H1 (cell line): ENCODE data around the gene PLK5.

ENCODE experiments used
- CHD2 ChIP-seq: IDR thresholded peaks from 2 replicates; pipeline ENCODE4 v1.6.1; 2012; ENCODE audit warnings: low read length, improper control_type of control experiment
- EZH2 ChIP-seq: fragments of 200-600 bp; sonication (generic); IDR thresholded peaks from 2 replicates; pipeline ENCODE4 v1.7.1; 2012; ENCODE audit warnings: low read depth, mild to moderate bottlenecking, moderate library complexity, low read length, inconsistent platforms; ENCODE audit not compliant: severe bottlenecking
- POLR2A ChIP-seq, 2 experiments: IDR thresholded peaks; 1 replicate in 1 of 2; 2 replicates in 1 of 2; pipeline ENCODE4 v1.6.1; 2011; ENCODE audit warnings: low read depth in 2 of 2, low read length in 2 of 2, mild to moderate bottlenecking in 2 of 2; ENCODE audit errors: control extremely low read depth in 1 of 2
- POLR2AphosphoS5 ChIP-seq: IDR thresholded peaks from 2 replicates; pipeline ENCODE4 v1.6.1; 2011; ENCODE audit warnings: low read depth, low read length
- POU5F1 ChIP-seq: IDR thresholded peaks from 2 replicates; pipeline ENCODE4 v1.6.1; 2011; ENCODE audit warnings: low read depth, mild to moderate bottlenecking, low read length, moderate library complexity
- TF ChIP-seq, protein P1 (sequence below), 3 experiments: IDR thresholded peaks; 1 replicate in 2 of 3; 2 replicates in 1 of 3; pipeline versions ENCODE4 v1.5.1 to v1.6.1; 2011; ENCODE audit warnings: low read length in 3 of 3, mild to moderate bottlenecking in 3 of 3, inconsistent platforms in 2 of 3, low read depth in 1 of 3, moderate library complexity in 1 of 3; ENCODE audit not compliant: insufficient read depth in 1 of 3; ENCODE audit errors: control extremely low read depth in 1 of 3

DNA sequence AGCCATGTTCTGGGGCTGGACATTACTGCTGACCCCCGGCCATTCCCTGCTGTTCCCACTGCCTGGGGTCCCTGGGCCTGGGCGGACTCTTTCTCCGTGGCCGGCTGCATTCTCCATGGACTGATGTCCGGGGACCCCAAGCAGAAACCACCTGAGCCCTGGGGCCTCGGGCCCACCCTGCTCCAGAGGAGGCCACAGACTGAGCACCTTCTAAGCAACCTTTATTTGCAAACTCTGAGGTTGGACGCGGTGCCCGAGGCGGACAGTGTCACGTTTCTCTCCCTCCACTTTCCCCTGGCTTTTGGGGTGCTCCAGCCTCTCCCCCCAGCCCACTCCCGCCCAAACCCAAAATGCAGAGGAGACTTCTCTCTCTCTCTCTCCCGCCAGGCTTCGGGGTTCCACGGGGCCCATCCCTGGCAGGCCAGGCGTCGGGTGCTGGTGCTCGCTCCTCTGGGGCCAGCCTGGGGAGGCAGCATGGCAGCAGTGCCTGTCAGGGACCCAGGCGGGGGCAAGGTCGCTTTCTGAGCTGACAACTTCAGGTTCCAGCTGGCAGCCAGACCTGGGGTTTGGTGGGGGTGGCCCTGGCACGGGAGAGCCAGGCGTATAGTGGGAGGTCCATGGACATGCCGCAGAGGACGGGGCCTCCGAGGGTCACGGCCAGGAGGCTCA, 42.5 kb upstream of the PLK5 start:
- TF ChIP-seq, protein P1, sequence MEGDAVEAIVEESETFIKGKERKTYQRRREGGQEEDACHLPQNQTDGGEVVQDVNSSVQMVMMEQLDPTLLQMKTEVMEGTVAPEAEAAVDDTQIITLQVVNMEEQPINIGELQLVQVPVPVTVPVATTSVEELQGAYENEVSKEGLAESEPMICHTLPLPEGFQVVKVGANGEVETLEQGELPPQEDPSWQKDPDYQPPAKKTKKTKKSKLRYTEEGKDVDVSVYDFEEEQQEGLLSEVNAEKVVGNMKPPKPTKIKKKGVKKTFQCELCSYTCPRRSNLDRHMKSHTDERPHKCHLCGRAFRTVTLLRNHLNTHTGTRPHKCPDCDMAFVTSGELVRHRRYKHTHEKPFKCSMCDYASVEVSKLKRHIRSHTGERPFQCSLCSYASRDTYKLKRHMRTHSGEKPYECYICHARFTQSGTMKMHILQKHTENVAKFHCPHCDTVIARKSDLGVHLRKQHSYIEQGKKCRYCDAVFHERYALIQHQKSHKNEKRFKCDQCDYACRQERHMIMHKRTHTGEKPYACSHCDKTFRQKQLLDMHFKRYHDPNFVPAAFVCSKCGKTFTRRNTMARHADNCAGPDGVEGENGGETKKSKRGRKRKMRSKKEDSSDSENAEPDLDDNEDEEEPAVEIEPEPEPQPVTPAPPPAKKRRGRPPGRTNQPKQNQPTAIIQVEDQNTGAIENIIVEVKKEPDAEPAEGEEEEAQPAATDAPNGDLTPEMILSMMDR (IDR thresholded peaks at IDR 0.05; ENCODE audit: control extremely low read depth in 1 of 3, insufficient read depth in 1 of 3, low read depth in 1 of 3, low read length in 3 of 3) = no peak
- TF ChIP-seq POLR2AphosphoS5 (no peak), CHD2 (no peak), EZH2 (no peak), POLR2A (IDR thresholded peaks at IDR 0.05; ENCODE audit: control extremely low read depth in 1 of 2, low read depth in 2 of 2, low read length in 2 of 2) (no peak), POU5F1 (no peak)
